ENCODE results near the gene MED8. TPM values are rescaled to one million over a fixed set of nuclear protein-coding genes. Genes with fewer than 3 reads are reported as not detected.

Gene MED8
- total RNA-seq, 3 donors from 2014 or later: 35.8 to 39.6 (median 38.3) TPM

- TF ChIP-seq CTCF (IDR thresholded peaks at IDR 0.05): no peak
- ATAC-seq: peak; percentile 8
- intact Hi-C loops (cut with DNase I, micrococcal nuclease): no loop called here
Measured at GRCh38 chr1:43366601-43367025, 23.0 kb downstream of the MED8 start.

GRCh38 chr1:43366179-43366578, 23.4 kb downstream of the MED8 start:
- TF ChIP-seq CTCF (IDR thresholded peaks at IDR 0.05): no peak
- ATAC-seq: peak; percentile 59
- no peaks in the 10 kb centered on the region for H3K9me3 ChIP-seq
- peaks cover 37% of the 10 kb centered on the region for H3K4me1 ChIP-seq (ENCODE audit: low read depth)
- peak; percentile 90 to 93 (median 92) for DNase-seq
- intact Hi-C loops (cut with DNase I, micrococcal nuclease): no loop called here
- H3K4me3 ChIP-seq: no peak overlapping the region
- H3K36me3 ChIP-seq (ENCODE audit: low read depth): no peaks in the 10 kb centered on the region

More at GRCh38 chr1:43366601-43367025, 23.0 kb downstream of the MED8 start:
- H3K4me3 ChIP-seq: no peak overlapping the region
- peaks cover 37% of the 10 kb centered on the region for H3K4me1 ChIP-seq (ENCODE audit: low read depth)
- no peaks in the 10 kb centered on the region for H3K9me3 ChIP-seq
- no peak for DNase-seq
- no peaks in the 10 kb centered on the region for H3K36me3 ChIP-seq (ENCODE audit: low read depth)

- H3K9me3 ChIP-seq: no peaks in the 10 kb centered on the region
- TF ChIP-seq CTCF (IDR thresholded peaks at IDR 0.05): no peak
- intact Hi-C loops (cut with DNase I, micrococcal nuclease): no loop called here
- no peak overlapping the region for H3K4me3 ChIP-seq
- ATAC-seq (no peak), DNase-seq (no peak)
- H3K36me3 ChIP-seq (ENCODE audit: low read depth): no peaks in the 10 kb centered on the region
- peaks cover 37% of the 10 kb centered on the region for H3K4me1 ChIP-seq (ENCODE audit: low read depth)
Measured at GRCh38 chr1:43365678-43366077, 23.9 kb downstream of the MED8 start.

- peaks cover 37% of the 10 kb centered on the region for H3K4me1 ChIP-seq (ENCODE audit: low read depth)
- no peak for TF ChIP-seq CTCF (IDR thresholded peaks at IDR 0.05)
- DNase-seq (no peak), ATAC-seq (no peak)
- no peaks in the 10 kb centered on the region for H3K9me3 ChIP-seq
- H3K36me3 ChIP-seq (ENCODE audit: low read depth): no peaks in the 10 kb centered on the region
- H3K4me3 ChIP-seq: no peak overlapping the region
- intact Hi-C loops (cut with DNase I, micrococcal nuclease): no loop called here
Measured at GRCh38 chr1:43363935-43364525, 25.6 kb downstream of the MED8 start.

GRCh38 chr1:43363283-43363934, 26.2 kb downstream of the MED8 start:
- no peak for TF ChIP-seq CTCF (IDR thresholded peaks at IDR 0.05)
- Histone ChIP-seq H3K9me3 (no peaks in the 10 kb centered on the region), H3K4me1 (ENCODE audit: low read depth) (peaks cover 33% of the 10 kb centered on the region), H3K36me3 (ENCODE audit: low read depth) (no peaks in the 10 kb centered on the region), H3K4me3 (no peak overlapping the region)
- ATAC-seq (no peak), DNase-seq (peak in 2 of 3 donors; percentile 53 to 57)
- intact Hi-C loops (cut with DNase I, micrococcal nuclease): no loop called here
